NOMO-1 (cell line): ENCODE measurements around the gene KLHL30.

ENCODE experiments used
- DNase-seq, 2 experiments: peaks; one replicate each; lab custom pipeline; 2025; ENCODE audit not compliant: unreplicated experiment in 2 of 2; lab: John Stamatoyannopoulos, UW

Gene KLHL30

GRCh38 chr2:238130111-238130695 is 8.3 kb upstream of the KLHL30 start:
- no peak for DNase-seq

- no peak for DNase-seq
Measured at GRCh38 chr2:238130696-238131628, 7.5 kb upstream of the KLHL30 start.

GRCh38 chr2:238131761-238132462 is 6.6 kb upstream of the KLHL30 start:
- DNase-seq: no peak

GRCh38 chr2:238132463-238133450 is 5.7 kb upstream of the KLHL30 start:
- DNase-seq: no peak

DNA sequence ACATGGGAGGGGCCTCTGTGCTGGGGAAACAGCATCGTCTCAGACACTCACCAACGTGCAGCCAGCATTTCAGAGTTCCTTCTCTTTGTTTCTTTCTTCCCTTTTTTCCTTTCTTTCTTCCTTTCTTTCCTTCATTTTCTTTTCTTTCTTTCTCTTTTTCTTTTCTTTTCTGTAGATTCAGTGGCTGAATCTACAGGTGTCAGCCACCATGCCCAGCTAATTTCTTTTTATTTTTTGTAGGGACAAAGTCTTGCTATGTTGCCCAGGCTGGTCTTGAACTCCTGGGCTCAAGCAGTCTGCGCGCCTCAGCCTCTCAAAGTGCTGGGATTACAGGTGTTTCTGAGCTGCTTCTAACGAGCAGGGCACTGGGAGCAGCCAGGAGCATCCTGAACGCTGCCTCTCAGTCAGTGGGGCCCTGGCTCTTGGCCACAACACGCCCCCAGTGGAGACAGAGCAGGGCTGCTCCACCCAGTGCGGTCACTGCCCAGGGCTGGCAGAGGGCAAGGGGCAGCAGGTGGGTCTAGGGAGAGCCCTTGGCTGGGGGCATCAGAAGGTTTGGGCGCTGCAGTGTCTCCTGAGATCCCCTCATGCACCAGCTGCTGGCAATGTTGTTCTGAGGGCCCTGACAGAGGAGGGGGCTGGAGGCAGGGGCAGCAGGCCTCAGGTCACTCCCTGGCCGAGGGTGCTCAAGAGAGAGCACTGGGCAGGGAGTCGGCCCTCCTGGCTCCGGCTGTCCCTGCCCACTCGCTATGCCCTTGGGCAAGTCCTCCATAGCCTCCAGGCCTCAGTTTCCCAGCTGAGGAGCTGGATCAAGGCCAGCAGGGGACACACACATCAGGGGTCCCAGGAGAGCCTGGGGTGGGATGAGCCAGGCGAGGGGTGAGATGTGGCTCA is 4.7 kb upstream of the KLHL30 start:
- no peak for DNase-seq

GRCh38 chr2:238134393-238134785 is 4.1 kb upstream of the KLHL30 start:
- DNase-seq: no peak

- DNase-seq: no peak
Measured at GRCh38 chr2:238135601-238136150, 2.8 kb upstream of the KLHL30 start.

GRCh38 chr2:238136820-238137537 is 1.5 kb upstream of the KLHL30 start:
- DNase-seq: peak; percentile 17 to 67

DNA sequence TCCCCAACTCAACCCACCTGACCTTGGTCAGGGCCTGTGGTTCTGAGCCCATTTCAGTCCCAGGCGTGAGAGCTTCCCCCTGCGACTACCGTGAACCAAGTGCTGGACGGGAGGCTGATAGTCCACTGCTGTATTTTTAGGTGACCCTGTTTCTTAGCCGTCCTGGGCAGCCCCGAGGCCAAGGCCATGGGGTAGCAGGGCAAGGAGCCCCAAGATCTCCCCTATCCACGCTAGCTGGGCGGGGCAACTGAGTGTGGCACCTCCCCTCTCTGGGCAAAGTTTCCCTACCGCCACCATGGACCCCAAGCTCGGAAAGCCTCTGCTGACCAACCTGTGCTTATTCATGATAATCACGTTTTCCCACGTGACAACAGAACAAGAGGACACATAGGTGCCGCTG is 583 bp upstream of the KLHL30 start:
- no peak for DNase-seq

DNA sequence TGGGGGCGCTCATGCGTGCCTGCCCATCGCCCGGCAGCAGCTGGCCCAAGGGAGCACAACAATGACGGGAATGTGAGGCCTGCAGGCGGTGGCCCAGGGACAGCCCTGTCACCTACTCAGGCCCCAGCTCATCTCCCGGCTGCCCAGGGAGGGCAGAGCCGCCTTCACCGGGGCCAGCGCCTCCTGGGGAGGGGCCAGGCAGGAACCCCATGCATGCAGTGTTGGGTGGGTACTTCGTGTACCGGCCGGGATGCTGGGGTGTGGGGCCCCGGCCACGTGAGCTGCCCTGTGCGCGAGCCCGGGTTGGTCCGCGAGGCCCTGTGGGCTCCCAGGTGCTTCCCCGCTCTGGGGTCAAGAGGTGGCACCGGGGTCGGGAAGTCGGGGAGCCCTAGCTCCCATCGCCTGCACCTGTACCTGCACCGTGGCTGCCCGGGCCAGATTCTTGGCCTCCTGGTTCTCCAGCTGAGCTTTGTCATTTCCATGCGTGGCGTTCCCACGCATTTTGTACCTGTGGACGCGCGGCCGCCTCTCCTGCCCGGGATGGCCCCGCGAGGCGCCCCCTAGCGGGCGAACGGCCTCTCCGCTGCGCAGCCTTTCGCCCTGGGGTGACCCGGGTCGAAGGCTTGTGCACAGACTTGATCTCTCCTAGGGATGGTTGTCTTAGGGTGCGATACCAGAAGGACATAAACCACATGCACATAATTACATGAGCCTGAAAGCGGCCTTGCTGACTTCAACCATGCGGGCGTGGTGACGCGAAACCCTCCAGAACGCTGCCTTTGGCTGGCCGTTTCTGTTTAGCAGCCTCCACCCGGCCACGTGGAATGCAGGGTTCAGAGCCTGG is 950 bp downstream of the KLHL30 start:
- no peak for DNase-seq

- DNase-seq: no peak
Measured at GRCh38 chr2:238140040-238140439, 1.6 kb downstream of the KLHL30 start.

- DNase-seq: no peak
Measured at GRCh38 chr2:238140721-238141540, 2.5 kb downstream of the KLHL30 start.

DNA sequence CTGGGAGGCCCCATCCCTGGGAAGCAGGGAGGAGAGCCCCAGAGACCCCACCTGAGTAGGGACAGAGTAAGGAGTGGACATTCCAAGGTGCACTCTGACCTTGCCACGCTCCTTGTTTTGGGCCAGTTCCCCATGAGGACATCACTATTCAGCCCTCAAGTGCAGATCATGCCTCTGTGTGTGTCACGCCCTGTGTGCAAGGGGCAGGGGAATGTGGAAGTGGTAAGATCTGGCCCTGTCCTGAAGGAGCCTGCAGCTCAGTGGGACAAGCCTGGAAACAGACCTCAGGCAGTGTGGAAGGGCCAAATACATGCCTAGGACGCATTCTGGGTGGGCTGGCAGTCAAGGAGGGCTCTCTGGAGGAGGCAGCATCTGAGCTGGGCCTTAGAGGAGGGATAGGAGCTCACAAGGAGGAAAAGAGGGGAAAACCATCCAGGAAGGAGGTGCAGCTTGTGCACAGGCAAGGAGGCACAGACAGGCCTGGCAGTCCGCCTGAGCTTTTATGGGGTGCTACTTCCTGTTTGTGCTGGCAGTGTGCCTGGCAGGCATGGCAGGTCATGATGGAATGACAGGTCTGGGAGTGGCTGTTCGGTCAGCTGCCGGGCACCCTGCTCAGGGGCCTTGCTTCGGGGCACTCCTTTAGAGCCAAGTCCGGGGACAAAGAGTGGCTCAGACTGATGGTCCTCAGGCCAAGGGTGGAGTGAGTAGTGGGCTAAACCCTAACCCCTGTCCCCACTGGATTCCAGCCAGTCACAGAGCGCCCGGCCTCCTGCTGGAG is 3.3 kb downstream of the KLHL30 start:
- DNase-seq: peak; percentile 25 to 50

DNA sequence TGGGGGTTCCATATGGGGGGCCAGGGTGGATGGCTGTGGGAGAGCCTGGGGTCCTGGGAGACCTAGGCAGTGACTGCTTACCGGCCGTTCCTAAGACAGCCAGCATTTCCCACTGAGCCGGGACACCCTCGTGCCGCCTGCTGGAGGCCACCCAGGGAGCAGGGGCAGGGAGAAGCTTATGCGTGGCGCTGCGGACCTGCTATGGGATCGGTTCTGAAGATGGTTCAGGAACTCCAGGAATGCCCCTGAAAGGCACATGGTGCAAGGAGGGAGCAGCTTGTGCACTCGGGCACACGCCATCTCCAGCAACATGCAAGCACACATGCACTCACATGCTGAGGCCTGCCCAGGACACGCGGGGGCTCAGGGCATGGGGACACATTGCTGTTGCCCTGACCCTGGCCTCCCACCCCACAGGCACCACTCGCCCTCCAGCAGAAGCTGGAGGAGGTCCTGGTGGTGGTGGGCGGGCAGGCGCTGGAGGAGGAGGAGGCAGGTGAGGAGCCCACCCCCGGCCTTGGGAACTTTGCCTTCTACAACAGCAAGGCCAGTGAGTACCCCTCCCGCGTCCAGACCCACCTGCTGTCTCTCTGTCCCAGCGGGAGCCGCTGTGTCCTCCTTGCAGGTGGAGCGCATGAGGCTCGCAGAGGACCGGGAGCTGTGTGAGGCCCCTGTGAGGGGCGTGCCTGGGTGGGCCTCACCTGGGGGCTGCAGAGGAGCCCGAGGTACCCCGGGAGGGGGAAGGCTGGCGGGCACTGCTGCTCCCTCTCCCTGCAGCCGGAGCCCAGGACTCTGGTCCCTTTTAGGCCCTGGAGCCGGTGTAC is 4.1 kb downstream of the KLHL30 start:
- DNase-seq: no peak
